H1 (cell line): ENCODE results near the gene MED13. TPM values are rescaled to one million over a fixed set of nuclear protein-coding genes. Genes with fewer than 3 reads are reported as not detected.
A peak's percentile ranks its signal among the peaks of the same experiment; 100 is the strongest.

Experiments used
- POLR2AphosphoS5 ChIP-seq: IDR thresholded peaks from 2 replicates; pipeline ENCODE4 v1.6.1; 2011; ENCODE audit warnings: low read depth, low read length
- polyA plus RNA-seq, 7 experiments: library from polyadenylated mRNA; depleted of rRNA in 3 of 7; stranded (reverse) in 5 of 7; unstranded in 2 of 7; fragments of >200 nt in 5 of 7; fragments of 200-250 nt in 2 of 7; gene quantifications; 1 replicate in 5 of 7; 2 replicates in 1 of 7; 4 replicates in 1 of 7; pipeline versions ENCODE4 v1.2.1 to v1.2.3, GENCODE V29; 2011 to 2013; ENCODE audit warnings: missing spikeins in 2 of 7, mixed read lengths in 2 of 7
- total RNA-seq: library from RNA; stranded (reverse); fragmentation: NEBNext Ultra II Directional; extraction: Animal tissue kit (Norgen Biotek cat#: 25700); gene quantifications from 2 replicates; pipeline ENCODE4 v1.2.1, GENCODE V29; 2021

Gene MED13
- total and polyA plus RNA-seq, 2 of the 8 experiments (the other 6 are each of a cell fraction or from before 2014, with no cell fraction given), result 11.3 to 44.8 TPM

DNA sequence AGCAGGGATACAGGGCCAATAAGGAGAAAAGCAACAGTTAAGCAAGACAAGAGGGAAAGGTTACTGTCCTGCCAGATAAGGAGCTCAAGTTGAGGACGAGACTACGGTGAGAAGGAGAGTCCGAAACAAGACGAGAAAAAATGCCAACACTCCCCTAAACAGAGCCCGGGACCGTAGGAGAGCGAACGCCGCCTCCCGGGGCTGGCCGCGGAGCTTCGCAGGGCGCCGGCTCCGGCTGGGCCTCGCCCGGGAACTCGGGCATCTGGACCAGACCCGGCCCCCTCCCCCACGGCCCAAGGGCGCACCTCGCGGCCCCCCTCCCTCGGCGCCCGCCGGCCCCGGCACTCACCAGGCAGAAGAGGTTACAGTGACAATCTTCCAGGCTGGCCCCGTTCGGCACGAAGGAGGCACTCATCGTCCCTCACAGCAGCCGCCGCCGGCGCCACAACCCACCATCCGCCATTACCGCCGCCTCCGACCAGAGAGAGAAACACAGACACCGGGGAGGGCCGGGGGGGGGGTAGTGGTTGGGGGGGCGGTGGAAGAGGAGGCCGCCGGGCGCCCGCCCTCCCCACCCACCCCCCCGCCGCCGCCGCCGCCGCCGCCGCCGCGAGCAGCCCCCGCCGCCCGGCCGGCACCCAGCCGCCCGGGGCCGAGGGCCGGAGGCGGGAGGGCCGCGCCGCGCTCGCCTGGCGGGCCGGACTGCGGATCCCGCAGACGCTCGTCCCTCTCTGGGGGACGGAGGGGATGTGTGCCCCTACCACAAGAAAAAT is at the start of gene MED13 (continued):
- TF ChIP-seq POLR2AphosphoS5, result peak; percentile 39; the same call in 1 of the 2 replicates
